GM08714 (cell line): ENCODE results near the gene NLGN2.

Experiments used
- H3K4me3 ChIP-seq: fragments of 200-500 bp; sonication (Bioruptor generic); 2 replicates; pipeline ENCODE4 v1.5.1; 2014; ENCODE audit warnings: mild to moderate bottlenecking, low read length, inconsistent platforms
- ZNF274 ChIP-seq: IDR thresholded peaks from 2 replicates; pipeline ENCODE4 v1.6.1; 2012; ENCODE audit warnings: mild to moderate bottlenecking, low read depth, low read length

Gene NLGN2

GRCh38 chr17:7383371-7383741, 24.3 kb upstream of the NLGN2 start:
- no peak for TF ChIP-seq ZNF274
- no peak overlapping the region for H3K4me3 ChIP-seq

GRCh38 chr17:7383742-7384488, 23.7 kb upstream of the NLGN2 start:
- no peak for TF ChIP-seq ZNF274
- peak overlapping the region; percentile 44; the same call in 1 of the 2 replicates for H3K4me3 ChIP-seq

- peak overlapping the region; percentile 44; the same call in 1 of the 2 replicates for H3K4me3 ChIP-seq
- TF ChIP-seq ZNF274, result no peak
Measured at GRCh38 chr17:7384489-7385081, 23.1 kb upstream of the NLGN2 start.

GRCh38 chr17:7388856-7389255, 18.8 kb upstream of the NLGN2 start:
- no peak overlapping the region for H3K4me3 ChIP-seq
- no peak for TF ChIP-seq ZNF274

- no peak for TF ChIP-seq ZNF274
- no peak overlapping the region for H3K4me3 ChIP-seq
Measured at GRCh38 chr17:7389924-7390910, 17.4 kb upstream of the NLGN2 start.

- no peak for TF ChIP-seq ZNF274
Measured at GRCh38 chr17:7391307-7391706, 16.3 kb upstream of the NLGN2 start.

GRCh38 chr17:7392696-7393612, 14.7 kb upstream of the NLGN2 start:
- TF ChIP-seq ZNF274, result no peak
- H3K4me3 ChIP-seq, result peak overlapping the region; percentile 81; the same call in 1 of the 2 replicates

More at GRCh38 chr17:7391307-7391706, 16.3 kb upstream of the NLGN2 start:
- H3K4me3 ChIP-seq, result no peak overlapping the region

GRCh38 chr17:7393613-7394451, 13.8 kb upstream of the NLGN2 start:
- H3K4me3 ChIP-seq, result peak overlapping the region; percentile 81
- TF ChIP-seq ZNF274, result no peak

- peak within 1 kb of the TSS; percentile 81 for H3K4me3 ChIP-seq
- no peak for TF ChIP-seq ZNF274
Measured at GRCh38 chr17:7394452-7395191, 13.0 kb upstream of the NLGN2 start, which contains the start of gene PLSCR3. Gene PLSCR3, minus strand, starts transcription at chr17:7394525. Its CDS starts 415 bp downstream, at chr17:7394110.

- TF ChIP-seq ZNF274, result no peak
- no peak overlapping the region for H3K4me3 ChIP-seq
Measured at GRCh38 chr17:7396147-7396546, 11.5 kb upstream of the NLGN2 start.

GRCh38 chr17:7398612-7399011, 9.0 kb upstream of the NLGN2 start:
- H3K4me3 ChIP-seq, result no peak overlapping the region
- no peak for TF ChIP-seq ZNF274

GRCh38 chr17:7403043-7403726, 4.5 kb upstream of the NLGN2 start:
- peak overlapping the region; percentile 78 for H3K4me3 ChIP-seq
- TF ChIP-seq ZNF274, result no peak
